ENCODE measurements around the gene GUCA2B.

Gene GUCA2B

DNA sequence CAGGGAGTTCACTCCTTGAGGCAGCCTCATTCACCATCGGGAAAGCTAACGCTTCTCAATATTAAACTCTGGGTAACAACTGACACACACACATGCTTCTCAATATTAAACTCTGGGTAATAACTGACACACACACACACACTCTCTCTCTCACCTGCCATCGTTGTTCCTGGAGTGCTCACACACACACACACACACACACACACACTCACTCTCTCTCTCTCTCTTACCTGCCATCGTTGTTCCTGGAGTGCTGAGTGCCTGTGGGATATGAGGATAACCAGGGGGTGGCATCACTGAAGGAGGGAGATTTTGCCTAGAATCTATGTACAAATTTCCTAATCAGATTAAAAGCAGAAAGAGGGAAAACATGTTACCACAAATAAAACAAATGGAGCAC, 28.5 kb downstream of the GUCA2B start:
- Histone ChIP-seq H3K4me2 (no peak overlapping the region), H3K4me3 (no peak overlapping the region), H3K9ac (no peak overlapping the region), H3K4me1 (peaks cover 40% of the 10 kb centered on the region), H4K20me1 (peaks cover 14% of the 10 kb centered on the region; the same call in 1 of the 2 replicates), H3K27ac (no peak overlapping the region), H3K27me3 (no peaks in the 10 kb centered on the region), H3K9me3 (no peaks in the 10 kb centered on the region), H3K36me3 (peaks cover 52% of the 10 kb centered on the region)
- TF ChIP-seq Cebpa-rat (IDR thresholded peaks at IDR 0.05) = no peak

DNA sequence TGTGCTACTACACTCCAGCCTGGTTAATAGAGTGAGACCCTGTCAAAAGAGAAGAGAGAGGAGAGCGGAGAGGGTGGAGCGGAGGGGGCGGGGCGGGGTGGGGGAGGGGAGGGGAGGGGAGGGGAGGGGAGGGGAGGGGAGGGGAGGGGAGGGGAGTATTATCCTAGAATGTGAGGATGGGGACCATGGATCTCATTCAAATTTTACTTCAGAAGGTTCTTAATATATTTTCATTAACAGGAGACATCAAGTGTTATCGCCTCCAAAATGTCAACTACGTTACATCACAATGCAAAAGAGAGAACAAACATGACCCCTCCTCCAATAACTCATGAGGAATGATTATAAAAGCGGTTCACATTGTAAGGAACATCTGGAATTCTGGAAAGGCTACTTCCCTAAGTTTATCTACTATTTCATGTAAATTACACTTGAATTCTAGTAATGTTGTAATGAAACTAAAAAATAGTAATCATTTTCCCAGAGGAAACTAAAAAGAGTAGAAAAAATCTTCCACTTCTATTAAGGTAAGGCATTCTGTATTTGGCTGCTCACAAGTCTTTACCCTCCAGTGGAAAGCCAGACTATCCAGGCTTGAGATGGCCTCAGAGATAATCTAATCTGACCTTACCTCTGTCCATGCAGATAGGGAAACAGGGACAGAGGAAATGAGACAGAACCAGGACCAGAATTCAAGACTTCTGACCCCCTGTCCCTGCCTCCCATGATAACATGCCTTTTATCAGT, 30.2 kb downstream of the GUCA2B start:
- no peak for TF ChIP-seq Cebpa-rat (IDR thresholded peaks at IDR 0.05)
- no peaks in the 10 kb centered on the region for H3K9me3 ChIP-seq
- H3K4me2 ChIP-seq = no peak overlapping the region
- no peak overlapping the region for H3K27ac ChIP-seq
- H3K4me1 ChIP-seq = peaks cover 28% of the 10 kb centered on the region
- no peaks in the 10 kb centered on the region for H3K27me3 ChIP-seq
- peaks cover 14% of the 10 kb centered on the region; the same call in 1 of the 2 replicates for H4K20me1 ChIP-seq
- H3K4me3 ChIP-seq = no peak overlapping the region
- no peak overlapping the region for H3K9ac ChIP-seq
- H3K36me3 ChIP-seq = peaks cover 67% of the 10 kb centered on the region

DNA sequence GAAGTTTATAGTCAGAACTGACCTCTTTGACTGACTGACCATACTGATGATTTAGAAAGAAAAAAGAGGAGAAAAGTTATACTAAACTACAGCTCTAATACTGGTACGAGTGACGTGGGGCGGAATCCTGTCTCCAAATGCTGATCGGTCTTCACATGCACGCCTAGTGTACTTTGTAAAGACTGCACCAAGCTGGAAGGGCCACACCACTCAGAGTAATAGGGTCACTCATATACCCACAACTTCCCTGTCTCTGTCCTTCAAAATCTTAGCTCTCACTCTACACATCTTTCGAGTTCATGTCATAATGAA, 30.7 kb downstream of the GUCA2B start:
- peaks cover 71% of the 10 kb centered on the region for H3K36me3 ChIP-seq
- peaks cover 22% of the 10 kb centered on the region for H3K4me1 ChIP-seq

DNA sequence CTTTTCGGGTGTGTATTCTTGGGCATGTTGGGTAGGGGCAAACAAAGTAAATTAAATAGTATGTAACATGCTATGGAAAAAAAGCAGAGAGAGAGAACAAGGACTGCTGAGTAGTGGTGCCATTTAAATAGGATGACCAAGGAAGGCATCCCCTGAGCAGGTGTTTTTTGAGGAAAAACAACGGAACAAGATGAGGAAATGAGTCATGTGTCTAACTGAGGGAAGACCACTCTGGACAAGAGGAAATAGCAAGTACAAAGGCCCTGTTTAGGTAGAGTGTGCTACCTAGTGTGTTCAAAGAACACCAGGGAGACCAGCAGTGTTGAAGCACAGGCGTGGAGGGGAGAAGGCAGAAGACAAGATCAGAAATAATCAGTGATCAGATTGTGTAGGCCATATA, 31.4 kb downstream of the GUCA2B start:
- Histone ChIP-seq H3K27me3 (no peaks in the 10 kb centered on the region), H3K9ac (no peak overlapping the region), H3K4me1 (peaks cover 15% of the 10 kb centered on the region), H3K36me3 (peaks cover 78% of the 10 kb centered on the region), H3K4me3 (no peak overlapping the region), H3K4me2 (no peak overlapping the region), H3K27ac (no peak overlapping the region), H3K9me3 (no peaks in the 10 kb centered on the region), H4K20me1 (peaks cover 5% of the 10 kb centered on the region; the same call in 1 of the 2 replicates)
- no peak for TF ChIP-seq Cebpa-rat (IDR thresholded peaks at IDR 0.05)

More for the DNA sequence above, 30.7 kb downstream of the GUCA2B start:
- no peaks in the 10 kb centered on the region for H3K9me3 ChIP-seq
- H3K4me3 ChIP-seq = no peak overlapping the region
- H3K27ac ChIP-seq = no peak overlapping the region
- no peak overlapping the region for H3K4me2 ChIP-seq
- no peak overlapping the region for H3K9ac ChIP-seq
- TF ChIP-seq Cebpa-rat (IDR thresholded peaks at IDR 0.05) = no peak
- H4K20me1 ChIP-seq = peaks cover 8% of the 10 kb centered on the region; the same call in 1 of the 2 replicates
- H3K27me3 ChIP-seq = no peaks in the 10 kb centered on the region

DNA sequence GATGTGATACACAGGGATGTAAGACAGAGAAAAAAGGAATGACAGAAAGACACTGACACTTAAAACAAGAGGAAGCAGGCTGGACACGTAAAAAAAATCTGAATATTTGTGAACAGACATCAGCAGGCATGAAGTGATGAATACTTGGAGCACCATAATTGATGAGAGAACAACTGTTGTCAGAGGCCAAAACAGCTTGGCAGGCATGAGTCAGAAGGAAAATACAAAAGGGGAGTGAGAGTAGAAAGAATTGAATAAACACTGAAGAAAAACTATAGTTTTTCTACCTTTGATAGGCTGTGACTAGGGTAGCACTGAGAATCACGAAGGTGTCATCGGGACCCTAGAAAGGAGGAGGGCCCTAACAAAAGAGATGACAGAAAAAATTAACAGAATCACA, 32.9 kb downstream of the GUCA2B start:
- H3K27me3 ChIP-seq = no peaks in the 10 kb centered on the region
- TF ChIP-seq Cebpa-rat (IDR thresholded peaks at IDR 0.05) = no peak
- H3K4me3 ChIP-seq = no peak overlapping the region
- H3K9ac ChIP-seq = no peak overlapping the region
- no peak overlapping the region for H3K27ac ChIP-seq
- H3K36me3 ChIP-seq = peaks cover 88% of the 10 kb centered on the region
- H3K4me1 ChIP-seq = no peaks in the 10 kb centered on the region; the same call in 1 of the 2 replicates
- peaks cover 3% of the 10 kb centered on the region; the same call in 1 of the 2 replicates for H4K20me1 ChIP-seq
- no peak overlapping the region for H3K4me2 ChIP-seq
- no peaks in the 10 kb centered on the region for H3K9me3 ChIP-seq

DNA sequence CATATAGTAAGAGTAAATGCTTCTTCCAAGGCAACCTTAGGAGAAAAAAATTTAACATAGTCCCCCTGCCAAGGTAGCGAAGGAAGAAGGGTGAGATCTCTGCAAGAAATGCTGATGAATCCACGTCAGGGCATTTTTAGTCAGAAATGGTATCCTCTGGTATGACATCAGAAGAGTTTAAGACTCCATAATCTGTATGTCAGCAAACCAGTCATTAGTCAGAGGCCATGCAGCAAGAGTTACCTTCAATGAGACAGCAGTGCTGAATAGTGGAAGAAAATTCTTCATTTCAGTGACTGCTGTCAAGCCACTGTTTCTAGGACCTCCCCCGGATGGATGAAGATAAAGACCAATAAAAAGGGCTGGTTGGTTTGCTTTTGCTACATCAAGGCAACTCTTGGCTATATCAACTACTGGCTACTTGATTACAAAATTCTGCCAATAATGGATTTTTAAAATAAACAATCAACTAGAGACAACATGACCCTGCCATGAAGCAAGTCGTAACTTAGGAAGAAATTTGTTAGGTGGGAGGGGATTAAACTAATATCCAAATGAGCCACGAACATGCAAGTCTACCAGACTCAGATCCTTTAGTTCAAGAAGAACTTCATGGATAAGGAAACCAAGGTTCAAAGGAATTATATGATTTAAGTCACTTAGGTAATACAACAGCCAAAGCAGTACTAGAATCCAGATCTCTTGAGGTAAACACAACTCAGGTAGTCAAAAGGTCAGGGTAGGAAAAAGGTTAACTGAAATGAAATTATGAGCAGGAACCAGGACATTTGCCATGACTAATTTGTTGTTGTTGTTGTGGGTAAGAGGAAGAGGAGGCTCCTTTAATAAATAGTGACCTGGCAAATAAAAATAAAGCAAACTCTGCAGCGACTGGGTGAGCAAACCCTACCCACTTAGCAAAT, 37.0 kb downstream of the GUCA2B start:
- Histone ChIP-seq H3K4me2 (no peak overlapping the region), H3K9me3 (no peaks in the 10 kb centered on the region), H3K27me3 (no peaks in the 10 kb centered on the region), H3K9ac (no peak overlapping the region), H3K4me1 (no peaks in the 10 kb centered on the region), H3K27ac (no peak overlapping the region), H3K36me3 (peaks cover 86% of the 10 kb centered on the region), H4K20me1 (peaks cover 11% of the 10 kb centered on the region; the same call in 1 of the 2 replicates), H3K4me3 (no peak overlapping the region)
- no peak for TF ChIP-seq Cebpa-rat (IDR thresholded peaks at IDR 0.05)

DNA sequence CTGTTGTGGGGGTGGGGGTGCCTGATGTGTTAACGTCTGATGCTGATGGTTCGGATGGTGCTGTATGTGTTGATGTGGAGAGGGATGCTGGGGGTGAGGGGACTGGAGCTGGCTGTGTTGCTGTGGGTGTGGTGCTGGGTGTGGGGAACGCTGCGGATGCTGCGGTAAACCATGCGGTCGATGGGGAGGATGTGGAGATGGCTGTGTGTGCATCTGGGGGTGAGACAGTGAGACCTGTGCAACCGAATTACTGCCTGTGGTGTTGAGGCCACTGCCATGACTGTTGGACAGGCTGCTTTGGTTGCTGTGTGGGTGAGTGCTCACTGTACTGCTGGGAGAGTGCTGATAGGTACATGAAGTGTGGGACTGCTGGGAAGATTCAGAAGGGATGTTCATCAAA, 38.1 kb downstream of the GUCA2B start:
- Histone ChIP-seq H3K4me1 (no peaks in the 10 kb centered on the region), H3K27ac (no peak overlapping the region), H4K20me1 (peaks cover 11% of the 10 kb centered on the region; the same call in 1 of the 2 replicates), H3K9ac (no peak overlapping the region), H3K36me3 (peaks cover 86% of the 10 kb centered on the region), H3K27me3 (no peaks in the 10 kb centered on the region), H3K4me2 (no peak overlapping the region), H3K9me3 (no peaks in the 10 kb centered on the region), H3K4me3 (no peak overlapping the region)
- TF ChIP-seq Cebpa-rat (IDR thresholded peaks at IDR 0.05) = no peak

DNA sequence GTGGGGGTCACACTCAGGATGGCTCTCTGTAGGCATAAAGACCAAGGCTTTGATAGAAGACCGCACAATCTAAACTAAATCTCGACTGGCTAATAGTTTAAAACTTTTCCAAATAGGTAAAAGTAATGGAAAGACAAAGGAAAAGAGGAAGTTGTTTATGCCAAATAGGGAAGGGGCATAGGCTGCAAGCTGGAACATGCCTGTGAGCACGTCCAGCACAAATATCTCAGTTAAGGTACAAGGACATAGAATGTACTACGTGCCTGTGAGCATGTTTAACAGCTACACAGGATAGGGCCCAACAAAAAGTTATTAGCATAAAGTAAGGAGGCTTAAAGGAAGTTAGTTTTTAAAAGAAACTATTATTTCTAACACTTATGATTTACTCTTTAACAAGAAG, 38.9 kb downstream of the GUCA2B start:
- no peak for TF ChIP-seq Cebpa-rat (IDR thresholded peaks at IDR 0.05)
- Histone ChIP-seq H3K27me3 (no peaks in the 10 kb centered on the region), H3K4me3 (no peak overlapping the region), H3K9me3 (no peaks in the 10 kb centered on the region), H3K36me3 (peaks cover 86% of the 10 kb centered on the region), H3K4me1 (no peaks in the 10 kb centered on the region), H3K4me2 (no peak overlapping the region), H4K20me1 (peaks cover 11% of the 10 kb centered on the region; the same call in 1 of the 2 replicates), H3K27ac (no peak overlapping the region), H3K9ac (no peak overlapping the region)

DNA sequence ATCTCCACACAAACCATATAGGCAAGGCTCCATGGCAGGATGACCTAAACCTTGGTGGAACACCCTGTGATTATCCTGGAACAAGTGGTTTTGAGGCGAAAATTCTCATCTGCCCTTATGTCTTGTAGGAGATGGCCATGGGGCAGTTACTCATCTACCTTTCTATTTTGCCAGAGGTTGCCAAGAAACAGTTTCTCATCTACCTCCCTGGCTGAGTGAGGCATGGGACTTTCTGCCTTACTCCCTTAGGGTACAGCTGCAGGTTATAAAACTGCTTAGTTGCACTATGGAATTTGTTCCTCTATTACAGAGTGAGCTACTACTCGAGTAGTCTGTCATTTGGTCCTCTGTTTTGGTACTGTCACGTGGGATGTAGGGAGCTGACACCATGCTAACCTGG, 42.6 kb downstream of the GUCA2B start:
- Histone ChIP-seq H3K27ac (no peak overlapping the region), H3K36me3 (peaks cover 82% of the 10 kb centered on the region), H3K4me1 (no peaks in the 10 kb centered on the region), H3K4me2 (no peak overlapping the region), H3K9me3 (no peaks in the 10 kb centered on the region), H3K4me3 (no peak overlapping the region), H4K20me1 (peaks cover 11% of the 10 kb centered on the region; the same call in 1 of the 2 replicates), H3K27me3 (no peaks in the 10 kb centered on the region), H3K9ac (no peak overlapping the region)
- no peak for TF ChIP-seq Cebpa-rat (IDR thresholded peaks at IDR 0.05)

DNA sequence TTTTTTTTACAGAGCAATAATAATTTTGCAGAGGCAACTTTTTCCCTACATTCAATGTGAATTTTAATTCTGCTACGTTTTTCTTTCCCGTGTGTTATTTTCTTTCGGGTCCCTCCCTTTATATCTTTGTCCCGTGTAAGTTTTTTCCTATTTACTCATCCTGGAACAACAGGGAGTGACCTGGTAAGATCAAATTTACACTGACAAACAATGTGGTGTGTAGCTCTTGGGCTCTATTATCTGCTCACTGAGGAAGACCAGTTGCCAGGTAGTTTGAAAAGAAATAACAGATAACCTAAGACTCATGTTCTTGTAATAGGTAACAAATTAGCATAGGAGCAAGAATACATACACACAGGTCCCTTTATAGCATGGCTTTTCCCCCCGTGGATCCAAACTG, 45.0 kb downstream of the GUCA2B start:
- no peak for TF ChIP-seq Cebpa-rat (IDR thresholded peaks at IDR 0.05)
- Histone ChIP-seq H4K20me1 (no peaks in the 10 kb centered on the region), H3K27ac (no peak overlapping the region), H3K4me3 (no peak overlapping the region), H3K9ac (no peak overlapping the region), H3K27me3 (no peaks in the 10 kb centered on the region), H3K4me1 (no peaks in the 10 kb centered on the region), H3K36me3 (peaks cover 80% of the 10 kb centered on the region), H3K9me3 (peaks cover 14% of the 10 kb centered on the region), H3K4me2 (no peak overlapping the region)
